K562 (cell line): Measurements from ENCODE around the gene SORCS1. TPM values are rescaled to one million over a fixed set of nuclear protein-coding genes. Genes with fewer than 3 reads are reported as not detected.

Source experiments
- ATAC-seq: fragments of 200-7000 bp; cut with Tn5 transposase; 3 replicates; pipeline ENCODE4 v1.9.1; 2020; ENCODE audit warnings: moderate library complexity
- BruUV-seq: library from RNA; stranded (reverse); fragments of 400-500 nt; replicated peaks from 2 replicates; lab custom pipeline; 2021; lab: Mats Ljungman, UMichigan
- CTCF ChIA-PET: fragments of 300-600 bp; formaldehyde crosslinking; extraction: SDS; loops from one replicate; lab custom pipeline; 2021; ENCODE audit warnings: low intra/inter-chr PET ratio; lab: Yijun Ruan, JAX
- POLR2A ChIA-PET: fragments of 300-600, 350-650 bp; sonication (Branson Sonifier 250); formaldehyde crosslinking; extraction: SDS; loops from one replicate; lab custom pipeline; 2021; ENCODE audit warnings: antibody characterized with exemption, inconsistent platforms; lab: Yijun Ruan, JAX
- DNase-seq, 4 experiments: peaks; one replicate each; pipeline versions ENCODE4 v3.0.0 to v3.0.0-alpha.2; 2011 to 2018; ENCODE audit warnings: low spot score in 3 of 4, mixed read lengths in 3 of 4; ENCODE audit errors: extremely low read depth in 1 of 4
- FAIRE-seq: peaks from 2 replicates; lab custom pipeline; 2011; peaks lifted over from hg19 to GRCh38; lab: Jason Lieb, UNC
- H2AFZ ChIP-seq: 2 replicates; pipeline ENCODE4 v1.6.0; 2011; ENCODE audit warnings: low read depth, low read length, control low read depth, inconsistent platforms
- H3K27ac ChIP-seq: fragments of 200-600 bp; 3 replicates; pipeline ENCODE4 v1.8.0; 2011; ENCODE audit warnings: low read depth, mild to moderate bottlenecking, control low read depth, inconsistent platforms, low read length, moderate library complexity, mixed read lengths; ENCODE audit errors: extremely low read depth
- H3K27me3 ChIP-seq, 2 experiments: fragments of 300-600 bp in 1 of 2; 2 replicates in 1 of 2; 3 replicates in 1 of 2; pipeline versions ENCODE4 v1.6.0 to v1.8.0; 2011; ENCODE audit warnings: inconsistent platforms in 2 of 2, low read length in 2 of 2, mild to moderate bottlenecking in 1 of 2, mixed read lengths in 1 of 2, moderate library complexity in 1 of 2; ENCODE audit not compliant: control insufficient read depth in 2 of 2, insufficient read depth in 2 of 2
- H3K36me3 ChIP-seq: fragments of 300-600 bp; 3 replicates; pipeline ENCODE4 v1.8.0; 2011; ENCODE audit warnings: mild to moderate bottlenecking, low read length, inconsistent platforms; ENCODE audit not compliant: control insufficient read depth, insufficient read depth
- H3K4me1 ChIP-seq, 2 experiments: fragments of 200-600 bp in 1 of 2; replicated peaks in 1 of 2; 2 replicates in 1 of 2; 3 replicates in 1 of 2; pipeline versions ENCODE4 v1.5.1 to v1.8.0; 2011; ENCODE audit warnings: inconsistent platforms in 2 of 2, low read length in 2 of 2, mild to moderate bottlenecking in 1 of 2, mixed read lengths in 1 of 2, moderate library complexity in 1 of 2; ENCODE audit not compliant: control insufficient read depth in 2 of 2, insufficient read depth in 2 of 2
- H3K4me2 ChIP-seq: 2 replicates; pipeline ENCODE4 v1.6.1; 2011; ENCODE audit warnings: low read length, control low read depth, inconsistent platforms, mixed read lengths; ENCODE audit not compliant: insufficient read depth
- H3K4me3 ChIP-seq: fragments of 200-600 bp; sonication (generic), shearing (Covaris generic); 2 replicates; pipeline ENCODE4 v1.5.1; 2016; ENCODE audit warnings: control low read depth, inconsistent platforms
- H3K79me2 ChIP-seq: fragments of 200-600 bp; 3 replicates; pipeline ENCODE4 v1.8.0; 2011; ENCODE audit warnings: low read length, inconsistent platforms; ENCODE audit not compliant: control insufficient read depth, insufficient read depth
- H3K9ac ChIP-seq, 2 experiments: 2 replicates each; pipeline versions ENCODE4 v1.6.0 to v1.6.1; 2011; ENCODE audit warnings: low read depth in 2 of 2, low read length in 2 of 2, control low read depth in 1 of 2, inconsistent platforms in 1 of 2, mild to moderate bottlenecking in 1 of 2, mixed read lengths in 1 of 2; ENCODE audit not compliant: insufficient read depth in 1 of 2
- H3K9me1 ChIP-seq: one replicate; pipeline ENCODE4 v1.6.0; 2011; ENCODE audit warnings: inconsistent platforms, mild to moderate bottlenecking, low read length, moderate library complexity; ENCODE audit not compliant: control insufficient read depth, insufficient read depth
- H3K9me3 ChIP-seq: replicated peaks from 2 replicates; pipeline ENCODE4 v1.5.1; 2011; ENCODE audit warnings: low read depth, low read length, inconsistent platforms; ENCODE audit not compliant: control insufficient read depth, insufficient read depth
- H4K20me1 ChIP-seq: replicated peaks from 2 replicates; pipeline ENCODE4 v1.6.1; 2011; ENCODE audit warnings: low read length, inconsistent platforms, mixed read lengths; ENCODE audit not compliant: control insufficient read depth, insufficient read depth
- HIVEP1 ChIP-seq: fragments of 250-450 bp; sonication (Bioruptor Pico); IDR thresholded peaks from 2 replicates; pipeline ENCODE4 v1.4.0; 2020; ENCODE audit warnings: mild to moderate bottlenecking
- ID3 ChIP-seq, 2 experiments: fragments of 250-450 bp in 1 of 2; fragments of 450-650 bp in 1 of 2; sonication (Bioruptor Pico) in 1 of 2; IDR thresholded peaks; 2 replicates each; pipeline versions ENCODE4 v1.6.1 to v1.8.0; 2016 to 2021; ENCODE audit warnings: mild to moderate bottlenecking in 2 of 2, moderate library complexity in 2 of 2, missing compliant biosample characterization in 1 of 2, missing genetic modification characterization in 1 of 2
- KAT7 ChIP-seq: sonication (generic); formaldehyde crosslinking; IDR thresholded peaks from 2 replicates; pipeline ENCODE4 v1.8.0; 2022; ENCODE audit warnings: missing genetic modification reagents, mild to moderate bottlenecking, borderline replicate concordance
- KDM2B ChIP-seq: fragments of 250-450 bp; sonication (Bioruptor Pico); IDR thresholded peaks from 2 replicates; pipeline ENCODE4 v1.8.0; 2021; ENCODE audit warnings: mild to moderate bottlenecking, moderate library complexity
- POLR2A ChIP-seq: fragments of 450-650 bp; conservative IDR thresholded peaks from 2 replicates; pipeline ENCODE4 v1.6.1; 2016
- XRCC4 ChIP-seq: IDR thresholded peaks from one replicate; pipeline ENCODE4 v1.6.1; 2011; ENCODE audit not compliant: insufficient read depth, insufficient read length; ENCODE audit errors: extremely low read depth
- ZNF232 ChIP-seq: sonication (generic); formaldehyde crosslinking; IDR thresholded peaks from 2 replicates; pipeline ENCODE4 v1.8.0; 2022; ENCODE audit warnings: mild to moderate bottlenecking, missing genetic modification reagents
- WGBS: fragments of 100-300 bp; shearing (Covaris generic); methylation state at CpG from one replicate; pipeline ENCODE4 v1.1.6; 2016; ENCODE audit warnings: low coverage, mixed read lengths; ENCODE audit not compliant: insufficient coverage; ENCODE audit errors: missing lambda C conversion rate; 5-methylcytosine and 5-hydroxymethylcytosine counted together
- in situ Hi-C: fragments of 300-500 bp; cut with MboI; formaldehyde crosslinking; loops from 4 replicates; pipeline ENCODE4 v1.15.0; 2018; ENCODE audit warnings: inconsistent platforms, mixed read lengths
- intact Hi-C: fragments of 100-400 bp; cut with micrococcal nuclease; formaldehyde crosslinking; loops from 2 replicates; pipeline ENCODE4 v1.14.2; 2022
- polyA plus RNA-seq, 8 experiments: library from polyadenylated mRNA; depleted of rRNA in 4 of 8; stranded (reverse) in 5 of 8; unstranded in 3 of 8; fragments of >200 nt; fragmentation: Nextera tagmentation in 2 of 8; fragmentation: Illumina TruSeq in 1 of 8; extraction: Ambion mirVana in 2 of 8; extraction: Trizol in 1 of 8; gene quantifications; 2 replicates each; pipeline versions ENCODE4 v1.2.1 to v1.2.3, GENCODE V29; 2011 to 2014; ENCODE audit warnings: inconsistent platforms in 1 of 8, missing spikeins in 1 of 8
- total RNA-seq, 7 experiments: library from RNA; depleted of rRNA in 6 of 7; stranded (reverse); fragments of >200 nt in 6 of 7; fragmentation: Illumina TruSeq in 2 of 7; extraction: Trizol in 2 of 7; gene quantifications; 2 replicates each; pipeline versions ENCODE4 v1.2.1 to v1.2.3, GENCODE V29; 2011 to 2021; ENCODE audit warnings: low replicate concordance in 1 of 7
- TF ChIP-seq, protein P1 (sequence below), 2 experiments: fragments of 450-650 bp in 1 of 2; sonication (generic) in 1 of 2; formaldehyde crosslinking in 1 of 2; IDR thresholded peaks in 1 of 2; conservative IDR thresholded peaks in 1 of 2; 2 replicates each; pipeline versions ENCODE4 v1.6.1 to v1.8.1; 2016 to 2023; ENCODE audit warnings: mild to moderate bottlenecking in 2 of 2, moderate library complexity in 2 of 2, inconsistent platforms in 1 of 2, missing genetic modification reagents in 1 of 2
- TF ChIP-seq, protein P2 (sequence below): sonication (generic); formaldehyde crosslinking; IDR thresholded peaks from 2 replicates; pipeline ENCODE4 v1.8.0; 2022; ENCODE audit warnings: missing genetic modification reagents, mild to moderate bottlenecking, borderline replicate concordance

Gene SORCS1
- total and polyA plus RNA-seq, 9 of the 15 experiments (the other 6 are each of a cell fraction or from before 2014, with no cell fraction given) = 1.5 to 3.9 (median 2.7) TPM

- Histone ChIP-seq H3K4me1 (no peaks in the 10 kb centered on the region), H3K27me3 (no peaks in the 10 kb centered on the region), H3K36me3 (no peaks in the 10 kb centered on the region), H3K4me3 (no peak overlapping the region), H3K9me3 (no peaks in the 10 kb centered on the region), H3K79me2 (no peaks in the 10 kb centered on the region), H3K27ac (no peak overlapping the region), H3K9me1 (no peaks in the 10 kb centered on the region), H4K20me1 (no peaks in the 10 kb centered on the region), H3K4me2 (no peak overlapping the region), H2AFZ (no peak overlapping the region), H3K9ac (no peak overlapping the region)
- in situ Hi-C loops = no loop called here
- ATAC-seq = no peak
- CTCF ChIA-PET = no interaction called here
- no peak for FAIRE-seq
- POLR2A ChIA-PET = no interaction called here
- intact Hi-C loops = no loop called here
- 8% methylated on average over 1 of the region's 1 CpG for WGBS
- no TSS peak for BruUV-seq
- DNase-seq = no peak
- TF ChIP-seq, protein P1, sequence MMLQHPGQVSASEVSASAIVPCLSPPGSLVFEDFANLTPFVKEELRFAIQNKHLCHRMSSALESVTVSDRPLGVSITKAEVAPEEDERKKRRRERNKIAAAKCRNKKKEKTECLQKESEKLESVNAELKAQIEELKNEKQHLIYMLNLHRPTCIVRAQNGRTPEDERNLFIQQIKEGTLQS (IDR thresholded peaks at IDR 0.05) = no peak
- TF ChIP-seq, protein P1 (CRISPR knock-in tag; conservative IDR thresholded peaks at IDR 0.05) = no peak
Measured at GRCh38 chr10:106716381-106716780, 448.1 kb downstream of the SORCS1 start.

GRCh38 chr10:106714734-106715555 is 449.6 kb downstream of the SORCS1 start:
- FAIRE-seq (no peak), DNase-seq (no peak), ATAC-seq (no peak)
- Histone ChIP-seq H3K9me3 (no peaks in the 10 kb centered on the region), H2AFZ (no peak overlapping the region), H4K20me1 (no peaks in the 10 kb centered on the region), H3K27me3 (no peaks in the 10 kb centered on the region), H3K4me1 (no peaks in the 10 kb centered on the region), H3K4me3 (no peak overlapping the region), H3K4me2 (no peak overlapping the region), H3K9ac (no peak overlapping the region), H3K27ac (no peak overlapping the region), H3K36me3 (no peaks in the 10 kb centered on the region), H3K79me2 (no peaks in the 10 kb centered on the region), H3K9me1 (no peaks in the 10 kb centered on the region)
- 0% methylated on average over 6 of the region's 6 CpGs for WGBS
- POLR2A ChIA-PET = no interaction called here
- in situ Hi-C loops = no loop called here
- CTCF ChIA-PET = no interaction called here
- BruUV-seq = no TSS peak
- intact Hi-C loops = loop anchor here (5.0 kb wide), 2 partner anchors 427 to 547 kb away; no protein-coding TSS in a partner anchor
- TF ChIP-seq XRCC4 = no peak
- TF ChIP-seq, protein P2, sequence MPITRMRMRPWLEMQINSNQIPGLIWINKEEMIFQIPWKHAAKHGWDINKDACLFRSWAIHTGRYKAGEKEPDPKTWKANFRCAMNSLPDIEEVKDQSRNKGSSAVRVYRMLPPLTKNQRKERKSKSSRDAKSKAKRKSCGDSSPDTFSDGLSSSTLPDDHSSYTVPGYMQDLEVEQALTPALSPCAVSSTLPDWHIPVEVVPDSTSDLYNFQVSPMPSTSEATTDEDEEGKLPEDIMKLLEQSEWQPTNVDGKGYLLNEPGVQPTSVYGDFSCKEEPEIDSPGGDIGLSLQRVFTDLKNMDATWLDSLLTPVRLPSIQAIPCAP (CRISPR knock-in tag) = no peak
- no peak for TF ChIP-seq POLR2A
- TF ChIP-seq KDM2B = no peak
- no peak for TF ChIP-seq ID3 (CRISPR knock-in tag; IDR thresholded peaks at IDR 0.05)
- no peak for TF ChIP-seq ID3 (tag; IDR thresholded peaks at IDR 0.05)
- no peak for TF ChIP-seq KAT7
- TF ChIP-seq HIVEP1 (CRISPR knock-in tag) = no peak
- TF ChIP-seq ZNF232 (CRISPR knock-in tag) = no peak
